ENCODE data around the gene LHX3.

LHX3 gene

DNA sequence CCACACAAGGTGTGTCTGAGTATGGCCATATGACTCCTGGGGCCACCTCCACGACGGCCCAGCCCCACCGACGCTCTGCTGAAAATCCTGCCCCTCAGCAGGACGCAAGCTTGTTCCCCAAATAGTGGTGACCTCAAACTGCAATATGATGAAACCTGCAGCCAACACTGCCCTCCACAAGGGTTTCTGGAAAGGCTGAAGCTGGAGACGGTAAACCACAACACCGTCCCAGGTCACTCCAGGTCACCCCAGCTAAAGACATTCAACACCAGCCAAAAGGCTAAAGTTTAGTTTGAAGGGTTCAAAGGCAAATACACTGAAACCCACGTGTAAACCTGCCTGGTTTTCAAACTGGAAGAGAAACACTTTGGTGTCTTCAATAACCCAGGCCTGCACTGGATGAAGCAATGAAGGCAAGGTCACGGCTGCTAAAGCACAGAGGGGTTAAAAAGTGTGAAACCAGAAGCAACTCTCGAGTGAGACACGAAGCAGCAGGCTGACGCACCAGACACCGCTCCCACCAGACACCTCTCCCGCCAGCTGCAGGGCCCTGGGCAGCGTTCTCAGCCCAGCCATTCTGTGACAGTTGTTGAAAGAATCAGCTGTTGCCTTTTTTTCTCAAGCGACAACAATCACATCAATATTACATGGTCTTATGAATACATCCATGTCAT is 1.8 kb upstream of the LHX3 start:
- DNase-seq: no peak

- no peak for DNase-seq
Observed at GRCh38 chr9:136205707-136205992, 722 bp upstream of the LHX3 start.

GRCh38 chr9:136204145-136204805 is 653 bp downstream of the LHX3 start:
- DNase-seq: no peak

GRCh38 chr9:136203408-136204144 is 1.4 kb downstream of the LHX3 start:
- no peak for DNase-seq

DNA sequence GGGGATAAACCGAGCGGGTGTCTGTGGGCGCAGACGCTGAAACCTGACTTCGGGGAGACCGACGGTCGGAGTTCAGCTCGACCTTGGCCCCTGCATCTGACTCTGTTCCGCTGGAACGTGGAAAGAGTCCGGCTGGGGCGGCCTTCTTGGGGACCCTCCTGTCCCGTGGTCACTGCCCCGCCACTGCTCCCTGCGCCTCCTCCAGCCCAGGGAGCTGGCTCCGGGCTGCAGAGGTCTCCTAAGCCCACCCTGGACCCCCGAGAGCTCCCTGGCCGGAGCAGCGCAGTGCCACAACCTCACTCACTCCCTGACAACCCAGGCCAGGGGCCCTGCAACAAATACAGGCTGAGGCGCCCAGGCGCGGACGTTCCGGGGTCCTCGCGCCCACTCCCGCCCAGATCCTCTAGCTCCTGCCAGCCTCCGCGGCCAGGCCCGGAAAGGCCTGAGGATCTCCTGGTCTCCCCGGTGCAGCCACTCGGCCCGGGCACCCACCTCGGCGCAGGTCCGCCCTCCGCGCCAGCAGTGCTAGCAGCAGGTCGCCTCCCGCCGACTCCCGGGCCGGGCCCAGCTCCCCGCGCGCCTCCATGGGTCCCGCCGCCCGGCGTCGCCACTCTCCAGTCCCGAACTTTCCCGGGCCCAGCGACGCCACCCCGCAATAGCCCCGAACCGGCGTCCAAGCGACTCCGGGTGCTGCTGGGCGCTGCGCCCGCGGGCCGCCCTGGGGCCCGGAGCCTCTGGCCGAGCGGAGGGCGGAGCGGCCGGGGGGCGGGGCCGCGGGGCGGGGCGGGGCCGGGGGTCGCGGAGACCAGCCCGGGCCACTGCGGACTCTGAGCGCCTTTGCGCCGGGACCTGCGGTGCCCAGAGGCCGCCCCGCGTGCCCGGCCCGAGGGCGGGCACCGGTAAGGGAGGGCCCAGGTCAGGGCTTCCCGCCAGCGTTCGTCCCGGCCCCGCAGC is 2.2 kb downstream of the LHX3 start:
- DNase-seq: no peak

- no peak for DNase-seq
Observed at GRCh38 chr9:136201609-136202453, 3.1 kb downstream of the LHX3 start.

DNA sequence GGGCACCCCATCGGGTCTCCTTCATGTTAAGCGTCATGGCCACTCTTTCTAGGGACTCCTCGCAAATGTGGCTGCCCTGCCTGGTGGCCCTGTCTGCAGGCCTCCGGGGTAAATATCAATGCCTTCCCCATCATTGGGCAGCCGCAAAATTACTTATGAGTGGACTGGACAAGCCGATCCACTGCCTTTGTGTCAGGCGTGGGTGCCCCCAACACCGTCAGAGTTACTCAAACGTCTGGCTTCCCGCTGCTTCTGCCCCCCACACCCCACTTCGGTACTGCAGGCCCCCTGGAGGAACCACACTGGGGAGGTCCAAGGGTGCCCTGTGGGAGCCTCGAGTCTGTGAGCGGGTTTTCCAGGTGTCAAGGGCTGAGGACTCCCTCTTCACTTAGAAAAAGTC is 3.8 kb downstream of the LHX3 start:
- DNase-seq: no peak

GRCh38 chr9:136200424-136200823 is 4.5 kb downstream of the LHX3 start:
- no peak for DNase-seq

DNA sequence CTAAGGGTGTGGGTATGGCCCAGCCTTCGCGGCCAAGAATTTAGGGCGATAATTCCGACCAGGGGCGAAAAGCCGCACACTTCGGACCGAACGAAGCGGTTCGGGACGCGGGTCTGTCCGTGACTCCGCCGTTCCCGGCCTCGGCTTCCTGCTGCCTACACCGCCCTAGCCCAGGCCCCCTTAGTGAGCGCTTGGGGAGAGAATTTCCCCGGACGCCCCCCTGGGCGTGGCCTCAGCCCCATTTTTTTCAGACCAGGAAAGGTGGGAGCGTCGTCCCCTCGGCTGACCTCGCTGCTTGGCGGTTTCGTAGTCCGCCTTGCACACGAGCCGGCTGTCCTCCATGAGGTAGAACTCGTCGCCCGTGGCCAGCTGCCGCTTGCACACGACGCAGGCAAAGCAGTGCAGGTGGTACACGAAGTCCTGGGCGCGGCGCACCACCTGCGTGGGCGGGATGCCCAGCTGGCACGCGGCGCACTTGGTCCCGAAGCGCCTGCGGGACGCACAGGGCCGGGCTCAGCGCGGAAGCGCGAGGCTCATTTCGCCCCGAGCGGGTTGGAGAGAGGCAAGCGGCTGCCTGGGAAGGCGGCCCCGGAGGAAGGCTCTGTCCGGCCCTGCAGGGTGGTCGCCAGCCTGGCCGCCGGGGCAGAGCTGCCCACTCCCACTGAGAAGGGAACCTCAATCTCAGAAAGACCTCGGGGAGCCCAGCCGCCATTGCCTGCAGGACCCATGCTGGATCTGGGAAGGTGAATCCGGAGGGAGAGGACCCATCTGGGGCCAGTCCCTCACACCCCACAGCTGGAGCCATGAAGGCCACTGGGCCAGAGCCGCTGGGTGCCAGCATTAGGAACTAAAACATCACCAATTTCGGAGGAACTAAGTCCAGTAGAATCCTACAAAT is 5.3 kb downstream of the LHX3 start:
- no peak for DNase-seq

- no peak for DNase-seq
Observed at GRCh38 chr9:136198605-136199083, 6.3 kb downstream of the LHX3 start.

DNA sequence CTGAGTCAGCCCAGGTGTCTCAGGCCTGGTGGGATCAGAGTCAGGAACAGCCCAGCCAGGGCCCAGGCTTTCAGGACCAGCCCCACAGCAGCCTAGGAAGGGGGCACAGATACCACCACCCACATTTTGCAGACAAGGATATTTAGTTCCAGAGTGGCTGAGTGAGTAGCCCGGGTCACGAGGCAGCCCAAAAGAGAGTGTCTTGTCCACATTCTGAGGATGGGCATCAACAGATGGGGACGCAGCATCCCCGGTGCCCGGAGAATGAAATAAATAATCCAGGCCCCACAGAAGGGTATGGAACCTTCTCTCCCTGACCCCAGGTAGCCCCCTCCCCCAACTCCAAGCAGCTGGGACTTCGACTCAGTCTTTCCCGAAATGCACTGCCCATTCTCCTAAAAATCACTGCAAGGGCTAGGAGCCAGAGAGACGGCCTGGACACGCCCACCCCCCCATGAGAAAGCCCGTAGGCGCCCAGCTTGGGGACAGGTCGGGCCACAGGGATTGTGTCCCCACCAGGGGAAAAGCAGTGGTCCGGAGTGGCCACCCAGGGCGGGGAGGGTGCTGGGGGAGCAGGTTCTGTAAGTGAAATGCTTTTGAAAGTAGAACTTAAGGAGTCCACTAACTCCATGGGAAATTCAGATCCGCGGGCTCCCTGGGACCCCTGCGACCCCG is 6.9 kb downstream of the LHX3 start:
- no peak for DNase-seq

DNA sequence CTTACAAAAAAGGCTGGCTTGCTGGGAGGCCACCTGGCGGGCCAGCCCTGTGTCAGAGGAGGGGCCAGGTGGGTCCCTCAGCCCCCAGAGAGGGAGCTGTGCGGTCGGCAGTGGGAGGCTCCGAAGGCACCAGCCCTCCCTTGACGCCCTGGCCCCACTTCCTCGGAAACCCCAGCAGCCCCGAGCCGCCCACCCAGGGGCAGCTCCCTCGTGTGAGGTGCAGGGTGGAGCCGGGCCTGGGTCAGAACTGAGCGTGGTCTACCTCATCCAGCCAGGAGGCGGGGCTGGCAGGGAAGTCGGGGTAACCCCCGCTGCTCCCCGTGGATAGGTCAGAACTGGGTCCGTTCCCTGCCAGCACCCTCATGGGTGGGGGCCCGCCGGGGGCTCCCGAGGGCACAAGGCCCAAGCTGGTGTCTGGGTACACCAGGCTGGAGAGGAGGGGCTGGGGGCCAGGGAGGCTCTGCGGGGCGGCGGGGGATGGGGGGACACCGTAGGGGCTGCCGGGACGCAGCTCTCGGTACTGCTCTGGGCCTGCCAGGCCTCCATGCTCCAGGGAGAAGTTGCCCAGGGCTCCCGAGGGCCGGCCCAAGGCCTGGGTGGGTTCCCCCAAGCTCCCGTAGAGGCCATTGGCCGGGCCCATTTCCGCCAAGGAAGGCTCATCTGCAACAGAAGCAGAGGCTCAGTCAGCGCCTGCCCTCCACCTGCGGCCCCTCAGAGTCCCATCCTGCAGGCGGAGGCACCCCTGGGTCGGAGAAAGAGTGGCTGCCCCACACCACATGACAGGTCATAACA is 7.6 kb downstream of the LHX3 start:
- no peak for DNase-seq

DNA sequence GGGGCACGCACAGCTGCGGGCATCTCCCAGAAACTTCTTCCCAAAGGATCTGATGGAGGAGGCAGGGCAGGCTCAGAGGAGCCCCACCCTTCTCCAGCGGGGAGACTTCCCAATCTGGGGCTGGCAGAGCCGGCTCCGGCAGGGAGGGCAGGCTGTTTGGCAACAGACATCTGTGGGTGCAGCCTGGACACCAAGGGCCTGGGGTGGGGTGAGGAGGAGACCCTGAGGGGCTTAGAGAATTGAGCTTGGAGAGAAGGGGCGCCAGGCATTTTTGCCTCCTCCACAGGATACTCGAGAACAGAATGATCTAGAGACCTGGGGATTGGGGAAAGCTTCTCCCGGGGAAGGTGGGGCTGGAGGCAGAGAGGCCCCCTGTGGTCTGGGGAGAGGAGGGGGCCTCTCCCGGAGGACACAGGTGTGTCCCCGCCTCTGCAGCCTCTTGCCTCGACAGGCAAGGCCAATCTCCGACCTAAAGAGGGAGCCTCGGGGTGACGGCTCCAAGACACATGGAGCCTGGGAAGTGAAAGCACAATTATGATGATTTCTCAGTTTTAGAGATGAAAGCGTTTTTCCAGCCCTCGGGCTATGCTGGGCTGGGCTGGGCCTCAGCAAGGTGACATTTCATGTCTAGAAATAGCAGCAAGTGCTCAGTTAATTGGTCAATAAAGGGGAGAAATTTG is 8.4 kb downstream of the LHX3 start:
- DNase-seq: no peak

DNA sequence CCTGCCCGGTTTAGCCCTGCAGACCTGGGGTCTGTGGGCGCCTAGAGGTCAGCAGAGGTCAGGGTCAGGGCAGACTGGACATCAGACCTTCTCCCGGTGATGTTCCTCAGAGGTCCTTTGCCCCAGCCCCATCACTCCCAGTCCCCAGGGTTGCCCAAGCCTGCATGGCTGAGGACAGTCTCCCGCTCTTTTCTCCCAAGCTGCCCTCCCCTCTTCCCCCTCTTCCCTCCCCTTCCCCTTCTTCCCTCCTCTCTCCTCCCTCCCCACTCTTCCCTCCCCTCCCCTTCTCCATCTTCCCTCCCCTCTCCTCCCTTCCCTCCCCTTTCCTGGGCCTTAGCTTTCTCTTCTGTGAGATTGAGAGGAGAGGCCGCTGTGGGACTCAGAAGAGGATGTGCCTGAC is 10.4 kb downstream of the LHX3 start:
- DNase-seq: no peak

GRCh38 chr9:136193891-136194279 is 11.0 kb downstream of the LHX3 start:
- DNase-seq: no peak

- no peak for DNase-seq
Observed at GRCh38 chr9:136193127-136193890, 11.6 kb downstream of the LHX3 start.

DNA sequence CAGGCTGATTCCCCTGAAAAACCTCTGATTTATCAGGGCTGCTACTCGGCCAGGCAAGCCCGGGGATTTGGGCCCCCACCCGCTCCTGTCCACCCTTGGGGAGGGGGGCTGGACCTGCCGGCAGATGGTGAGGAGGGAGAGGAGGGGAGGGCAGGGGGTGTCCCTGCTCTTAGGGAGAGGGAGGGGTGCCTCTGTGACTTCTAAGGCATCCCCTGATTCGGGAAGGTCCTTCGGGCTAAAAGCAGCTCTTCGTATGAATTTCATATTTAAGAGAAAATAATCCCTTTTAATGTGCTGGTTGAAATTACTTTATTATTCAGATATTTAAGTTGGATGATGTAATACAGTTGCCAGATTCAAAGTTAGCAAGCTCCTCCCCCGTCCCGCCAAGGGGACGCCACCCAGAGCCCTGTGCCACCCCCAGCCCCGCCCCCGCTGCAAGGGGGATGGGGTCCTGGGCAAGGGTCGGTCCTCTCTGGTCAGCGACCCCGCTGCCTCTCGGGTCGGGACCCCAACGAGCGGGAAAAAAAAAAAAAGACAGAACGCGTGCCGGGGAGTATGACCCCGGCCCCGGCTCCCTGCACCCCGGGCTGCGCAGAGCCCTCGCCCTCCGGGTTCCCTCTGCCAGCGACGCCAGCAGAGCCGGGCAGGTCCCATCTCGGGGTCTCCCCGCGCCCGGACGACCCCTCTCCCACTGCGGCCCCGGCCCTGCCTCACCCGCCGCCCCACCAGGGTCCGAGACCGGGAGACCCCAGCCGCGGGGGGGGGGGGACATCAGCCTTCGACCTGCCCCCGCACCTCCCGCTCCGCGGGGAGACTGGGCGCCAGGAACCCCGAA is 12.4 kb downstream of the LHX3 start:
- DNase-seq: no peak

All from stimulated activated naive CD4-positive, alpha-beta T cell treated with Interleukin-2 at 50 U/mL for 16 hours (primary cell).